Large intestine (tissue), 3 donors: ENCODE data around the gene CLIC3. TPM values are rescaled to one million over a fixed set of nuclear protein-coding genes. Genes with fewer than 3 reads are reported as not detected.

Source experiments
- DNase-seq, 2 donors: peaks; one replicate each; pipeline versions ENCODE4 v3.0.0 to v3.0.0-alpha.2; 2013
- H3K27ac ChIP-seq: one replicate; pipeline ENCODE4 v1.5.1; 2013; ENCODE audit warnings: low read length
- H3K27me3 ChIP-seq: 2 replicates; pipeline ENCODE4 v1.6.1; 2013; ENCODE audit warnings: low read length; ENCODE audit not compliant: control insufficient read depth, insufficient read depth
- H3K36me3 ChIP-seq: 2 replicates; pipeline ENCODE4 v1.6.1; 2013; ENCODE audit warnings: low read length; ENCODE audit not compliant: control insufficient read depth, insufficient read depth
- H3K4me1 ChIP-seq: one replicate; pipeline ENCODE4 v1.6.1; 2013; ENCODE audit warnings: low read length; ENCODE audit not compliant: control insufficient read depth, insufficient read depth
- H3K4me3 ChIP-seq: one replicate; pipeline ENCODE4 v1.5.1; 2013; ENCODE audit warnings: low read length
- H3K9me3 ChIP-seq: one replicate; pipeline ENCODE4 v1.6.1; 2013; ENCODE audit warnings: mild to moderate bottlenecking, low read depth, low read length, moderate library complexity; ENCODE audit not compliant: control insufficient read depth
- WGBS: methylation state at CpG from one replicate; pipeline ENCODE4 v1.1.5; 2013; ENCODE audit warnings: low lambda C conversion rate; ENCODE audit not compliant: insufficient coverage; 5-methylcytosine and 5-hydroxymethylcytosine counted together
- polyA plus RNA-seq: library from polyadenylated mRNA; unstranded; fragments of 120-200 nt; gene quantifications from one replicate; pipeline ENCODE4 v1.2.1, GENCODE V29; 2013

CLIC3 gene
- polyA plus RNA-seq, 1 donor: 3.6 TPM

GRCh38 chr9:136980669-136981478 is 15.5 kb downstream of the CLIC3 start:
- no CpG with 5 or more reads among the region's 16 CpGs for WGBS
- Histone ChIP-seq H3K27ac (no peak overlapping the region), H3K4me1 (peaks cover 18% of the 10 kb centered on the region), H3K36me3 (no peaks in the 10 kb centered on the region), H3K27me3 (peaks cover 41% of the 10 kb centered on the region), H3K9me3 (peaks cover 13% of the 10 kb centered on the region), H3K4me3 (no peak overlapping the region)
- no peak for DNase-seq

- no CpG with 5 or more reads among the region's 26 CpGs for WGBS
- H3K27me3 ChIP-seq: peaks cover 32% of the 10 kb centered on the region
These were observed 16.4 kb downstream of the CLIC3 start for GRCh38 chr9:136979769-136980587.

GRCh38 chr9:136978865-136979544 is 17.4 kb downstream of the CLIC3 start:
- peaks cover 8% of the 10 kb centered on the region for H3K4me1 ChIP-seq
- H3K4me3 ChIP-seq: no peak overlapping the region
- H3K36me3 ChIP-seq: no peaks in the 10 kb centered on the region
- 100% methylated on average over 2 of the region's 41 CpGs for WGBS
- DNase-seq: no peak
- no peaks in the 10 kb centered on the region for H3K9me3 ChIP-seq
- H3K27me3 ChIP-seq: peaks cover 23% of the 10 kb centered on the region
- no peak overlapping the region for H3K27ac ChIP-seq

More at GRCh38 chr9:136979769-136980587, 16.4 kb downstream of the CLIC3 start:
- H3K27ac ChIP-seq: no peak overlapping the region
- H3K36me3 ChIP-seq: no peaks in the 10 kb centered on the region
- H3K4me1 ChIP-seq: peaks cover 10% of the 10 kb centered on the region
- H3K9me3 ChIP-seq: peaks cover 7% of the 10 kb centered on the region
- DNase-seq: no peak
- H3K4me3 ChIP-seq: no peak overlapping the region

GRCh38 chr9:136978073-136978864 is 18.1 kb downstream of the CLIC3 start:
- WGBS: no CpG with 5 or more reads among the region's 78 CpGs
- Histone ChIP-seq H3K27ac (no peak overlapping the region), H3K9me3 (no peaks in the 10 kb centered on the region), H3K27me3 (peaks cover 15% of the 10 kb centered on the region), H3K36me3 (no peaks in the 10 kb centered on the region), H3K4me1 (peaks cover 8% of the 10 kb centered on the region), H3K4me3 (peak overlapping the region; percentile 6)
- peak; percentile 33 to 50 for DNase-seq

GRCh38 chr9:136977649-136978072 is 18.7 kb downstream of the CLIC3 start:
- no CpG with 5 or more reads among the region's 33 CpGs for WGBS
- no peak overlapping the region for H3K27ac ChIP-seq
- no peaks in the 10 kb centered on the region for H3K9me3 ChIP-seq
- H3K27me3 ChIP-seq: peaks cover 13% of the 10 kb centered on the region
- peaks cover 8% of the 10 kb centered on the region for H3K4me1 ChIP-seq
- H3K36me3 ChIP-seq: no peaks in the 10 kb centered on the region
- no peak for DNase-seq
- no peak overlapping the region for H3K4me3 ChIP-seq

- no peak for DNase-seq
- H3K27ac ChIP-seq: no peak within 1 kb of the TSS
- H3K4me3 ChIP-seq: peak within 1 kb of the TSS; percentile 6
- WGBS: no CpG with 5 or more reads among the region's 10 CpGs
- H3K27me3 ChIP-seq: peaks cover 13% of the 10 kb centered on the region
- H3K9me3 ChIP-seq: no peaks in the 10 kb centered on the region
- H3K4me1 ChIP-seq: peaks cover 8% of the 10 kb centered on the region
- no peaks in the 10 kb centered on the region for H3K36me3 ChIP-seq
These were observed 19.1 kb downstream of the CLIC3 start, which contains the start of gene PTGDS for GRCh38 chr9:136977223-136977622. Gene PTGDS, plus strand, starts transcription at chr9:136977504. Its CDS starts 75 bp downstream, at chr9:136977579.

- no CpG with 5 or more reads among the region's 14 CpGs for WGBS
- no peak for DNase-seq
- H3K36me3 ChIP-seq: no peaks in the 10 kb centered on the region
- H3K4me3 ChIP-seq: no peak overlapping the region
- no peaks in the 10 kb centered on the region for H3K9me3 ChIP-seq
- peaks cover 13% of the 10 kb centered on the region for H3K27me3 ChIP-seq
- H3K4me1 ChIP-seq: peaks cover 8% of the 10 kb centered on the region
- H3K27ac ChIP-seq: no peak overlapping the region
These were observed 20.7 kb downstream of the CLIC3 start for GRCh38 chr9:136975644-136976043.

GRCh38 chr9:136974817-136975535 is 21.4 kb downstream of the CLIC3 start:
- no peak for DNase-seq
- Histone ChIP-seq H3K4me1 (peaks cover 8% of the 10 kb centered on the region), H3K4me3 (no peak overlapping the region), H3K36me3 (no peaks in the 10 kb centered on the region), H3K27ac (no peak overlapping the region), H3K27me3 (peaks cover 13% of the 10 kb centered on the region), H3K9me3 (no peaks in the 10 kb centered on the region)
- WGBS: no CpG with 5 or more reads among the region's 15 CpGs
